GM18873 (cell line): Measurements from ENCODE around the gene UBTD1.
A peak's percentile ranks its signal among the peaks of the same experiment; 100 is the strongest.

Experiments used
- ATAC-seq: cut with Tn5 transposase; IDR thresholded peaks from one replicate; pipeline ENCODE4 v1.9.1; 2021; ENCODE audit warnings: mild to moderate bottlenecking, moderate library complexity, moderate number of reproducible peaks; ENCODE audit not compliant: unreplicated experiment, low FRiP score

UBTD1 gene

GRCh38 chr10:97481071-97481470 lies 17.7 kb upstream of the UBTD1 start:
- ATAC-seq = no peak

GRCh38 chr10:97482381-97482780 lies 16.3 kb upstream of the UBTD1 start:
- ATAC-seq = no peak

GRCh38 chr10:97483506-97483905 lies 15.2 kb upstream of the UBTD1 start:
- ATAC-seq = no peak

GRCh38 chr10:97483921-97484320 lies 14.8 kb upstream of the UBTD1 start:
- ATAC-seq = no peak

DNA sequence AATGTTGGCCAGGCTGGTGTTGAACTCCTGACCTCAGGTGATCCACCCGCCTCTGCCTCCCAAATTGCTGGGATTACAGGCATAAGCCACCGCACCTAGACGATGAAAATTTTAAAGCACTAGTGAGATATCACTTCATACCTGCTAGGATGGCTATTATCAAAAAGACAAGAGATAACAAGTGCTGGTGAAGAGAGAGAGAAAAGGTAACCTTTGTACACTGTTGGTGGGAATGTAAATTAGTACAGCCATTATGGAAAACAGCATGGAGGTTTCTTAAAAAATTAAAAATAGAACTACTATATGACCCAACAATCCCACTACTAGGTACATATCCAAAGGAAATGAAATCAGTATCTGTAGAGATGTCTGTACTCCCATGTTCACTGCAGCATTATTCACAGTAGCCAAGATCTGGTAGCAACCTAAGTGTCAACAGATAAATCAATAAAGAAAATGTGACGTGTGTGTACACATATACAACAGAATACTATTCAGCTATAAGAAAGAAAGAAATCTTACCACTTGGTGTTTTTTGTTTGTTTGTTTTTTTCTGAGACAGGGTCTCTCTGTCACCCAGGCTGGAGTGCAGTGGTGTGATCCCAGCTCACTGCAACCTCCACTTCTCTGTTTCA lies 13.0 kb upstream of the UBTD1 start:
- no peak for ATAC-seq

DNA sequence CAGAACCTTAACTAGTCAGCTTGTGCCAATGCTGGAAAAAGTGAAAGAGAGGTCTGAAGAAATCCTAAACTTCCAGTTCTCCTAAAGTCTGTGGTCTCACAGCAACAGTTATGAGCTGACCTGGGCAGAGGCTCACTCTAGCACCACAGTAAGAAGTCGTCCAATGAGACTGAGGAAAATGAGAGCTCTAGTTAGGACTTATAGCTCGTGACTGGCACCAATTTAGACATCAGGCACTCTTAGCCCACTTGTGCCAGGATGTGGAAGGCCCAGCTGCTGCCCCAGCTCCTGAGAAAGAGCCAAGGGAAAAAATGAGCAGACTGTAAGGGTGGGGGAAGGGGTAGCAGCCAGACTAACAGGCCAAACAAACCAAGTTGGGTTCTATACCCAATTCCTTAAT lies 8.1 kb upstream of the UBTD1 start:
- no peak for ATAC-seq

DNA sequence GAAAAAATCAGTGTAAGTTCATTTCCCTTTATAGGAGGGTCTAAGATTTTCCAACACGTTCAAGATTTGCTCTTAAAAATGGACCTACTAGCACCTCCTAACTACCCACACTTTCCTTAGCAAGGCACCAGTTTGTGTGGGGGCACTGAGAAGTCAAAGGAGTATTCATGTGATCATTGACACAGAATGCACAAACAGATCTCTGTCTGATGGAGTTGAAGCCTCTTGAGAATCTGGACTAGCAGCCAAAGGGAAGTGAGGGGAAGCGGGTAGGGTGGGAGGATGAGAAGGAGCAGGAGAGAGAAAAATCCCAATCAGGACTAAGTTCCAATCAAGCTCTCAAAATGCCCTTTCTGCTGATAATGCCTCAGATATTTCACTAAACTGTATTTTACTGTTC lies 4.6 kb upstream of the UBTD1 start:
- ATAC-seq = no peak

DNA sequence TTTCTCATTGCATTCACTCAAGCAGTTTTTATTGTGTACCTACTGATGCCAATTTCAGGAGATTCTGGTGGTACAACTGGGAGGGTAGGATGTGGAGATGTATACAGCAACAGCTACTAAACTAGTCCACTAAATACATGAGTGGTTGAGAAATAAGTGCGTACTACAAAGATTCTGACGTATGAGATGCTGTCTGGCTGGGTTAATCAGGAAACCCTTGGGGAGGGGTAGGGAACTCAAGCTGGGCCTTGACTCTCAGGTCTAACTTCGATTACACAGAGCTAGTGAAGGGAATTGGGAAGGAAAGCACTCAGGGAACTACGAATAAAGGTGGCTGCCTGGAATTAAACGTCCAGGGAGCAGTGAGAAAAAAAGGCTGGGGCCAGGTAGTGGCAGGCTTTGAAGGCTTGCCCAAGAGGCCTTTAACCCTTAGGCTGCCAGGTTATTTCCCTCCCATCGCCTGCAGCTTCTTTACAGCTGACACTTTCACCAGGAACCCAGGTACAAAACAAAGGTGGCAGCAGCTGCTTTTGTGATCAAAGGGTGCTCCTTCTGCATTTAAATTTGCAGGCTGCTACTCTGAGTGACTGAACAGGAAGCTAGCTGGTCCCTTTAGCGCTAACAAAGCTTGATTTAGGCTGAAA lies 3.7 kb upstream of the UBTD1 start:
- ATAC-seq = no peak

DNA sequence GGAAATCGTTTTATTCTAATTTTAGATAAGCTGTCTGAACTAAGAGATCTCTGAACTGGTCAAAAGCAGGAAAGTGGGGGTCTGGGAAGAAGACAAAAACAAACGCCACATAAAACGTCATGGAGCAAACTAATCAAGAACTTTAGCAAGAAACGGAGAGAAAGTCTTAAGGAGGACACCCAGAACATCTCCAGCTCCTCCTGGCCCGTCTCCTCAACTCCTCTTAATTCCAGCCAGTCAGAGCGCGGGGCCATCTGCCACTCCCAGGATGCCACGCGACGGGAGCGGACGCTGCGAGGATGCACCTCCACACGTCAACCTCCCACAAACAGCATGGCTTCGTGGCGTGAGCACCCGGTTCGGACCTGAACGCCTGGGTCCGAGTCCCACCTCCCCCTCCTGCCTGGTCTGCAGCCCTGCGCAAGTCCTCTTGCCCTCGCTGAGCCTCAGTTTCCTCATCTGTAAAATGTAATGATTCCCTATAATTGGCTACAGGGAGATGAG lies 1.1 kb upstream of the UBTD1 start:
- ATAC-seq = no peak

DNA sequence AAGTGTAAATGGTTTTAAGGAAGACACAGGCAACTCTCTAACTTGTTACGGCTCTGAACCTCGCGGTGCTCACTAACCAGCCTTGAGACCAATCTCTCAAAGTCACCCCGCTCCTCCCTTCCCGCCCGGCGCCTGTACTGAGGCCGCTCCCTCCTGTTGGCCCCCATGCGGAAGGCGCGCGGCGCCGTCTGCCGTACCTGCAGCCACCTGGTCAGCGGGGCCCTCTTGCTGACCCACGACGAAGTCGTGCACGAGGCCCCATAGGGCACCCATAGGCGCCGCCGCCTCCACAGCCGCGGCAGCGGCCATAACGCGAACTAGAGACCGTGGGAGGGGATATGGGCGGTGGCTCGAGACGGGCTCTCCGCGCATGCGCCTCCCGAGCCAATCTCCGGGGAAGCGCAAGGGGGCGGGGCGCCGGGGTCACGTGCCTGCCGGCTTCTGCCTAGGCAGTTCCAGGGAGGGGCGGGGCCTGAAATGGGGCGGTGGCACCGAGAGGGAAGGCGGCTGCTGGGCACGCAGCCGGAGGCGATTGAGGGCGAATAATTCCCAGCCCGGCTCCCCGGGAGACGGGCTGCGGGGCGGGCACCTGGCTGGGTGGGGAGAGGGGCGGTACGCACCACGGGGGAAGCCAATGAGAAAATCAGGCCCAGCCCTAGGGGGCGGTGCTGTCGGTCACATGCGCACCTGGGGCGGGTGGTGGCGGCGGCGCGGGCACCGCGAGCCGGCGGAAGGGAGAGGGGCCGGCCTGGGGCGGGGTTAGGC lies 466 bp upstream of the UBTD1 start, which contains the start of gene MMS19:
Gene MMS19 (minus strand): TSS at position 347 of the 765 bp plus-strand sequence. CDS start 38 bp downstream, at position 309.
- ATAC-seq = peak; percentile 80

DNA sequence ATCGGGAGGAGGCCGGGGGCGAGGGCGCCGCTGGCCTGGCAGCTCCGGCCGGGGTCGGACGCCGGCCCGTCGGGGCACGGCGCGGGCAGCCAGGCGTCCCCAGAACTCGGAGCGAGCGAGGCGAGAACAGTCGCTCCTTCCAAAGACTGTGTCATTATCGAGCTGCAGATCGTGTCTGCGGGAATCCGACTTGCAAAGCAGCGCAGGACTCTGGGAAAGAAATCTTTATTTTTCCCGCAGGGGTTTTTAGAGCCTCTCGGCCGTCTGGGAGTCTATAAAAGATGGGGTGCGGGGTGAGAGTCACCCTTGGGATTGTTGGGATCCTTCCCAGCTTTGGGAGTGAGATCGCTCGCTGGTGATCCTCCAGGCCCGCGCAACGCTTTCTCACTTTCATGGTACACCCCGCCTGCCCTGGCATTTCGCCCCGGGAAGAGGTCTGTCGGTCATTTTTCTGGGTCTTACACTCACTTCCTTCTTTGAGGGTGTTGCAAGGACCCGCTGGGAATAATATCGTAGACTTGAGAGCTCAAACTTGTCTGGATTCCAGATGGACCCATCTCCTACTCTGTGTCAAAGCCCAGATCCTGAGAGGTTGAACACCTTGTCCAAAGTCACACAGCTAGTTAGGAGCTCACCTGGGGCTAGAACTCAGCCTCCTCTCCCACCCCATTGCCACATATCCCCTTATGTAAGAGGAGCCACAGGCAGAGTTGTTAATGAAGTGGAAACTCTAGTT lies 1.0 kb downstream of the UBTD1 start:
- no peak for ATAC-seq

GRCh38 chr10:97500297-97500575 lies 1.5 kb downstream of the UBTD1 start:
- ATAC-seq = no peak

- no peak for ATAC-seq
Observed at GRCh38 chr10:97502916-97503315, 4.2 kb downstream of the UBTD1 start.

- ATAC-seq = no peak
Observed at GRCh38 chr10:97503406-97503805, 4.7 kb downstream of the UBTD1 start.

DNA sequence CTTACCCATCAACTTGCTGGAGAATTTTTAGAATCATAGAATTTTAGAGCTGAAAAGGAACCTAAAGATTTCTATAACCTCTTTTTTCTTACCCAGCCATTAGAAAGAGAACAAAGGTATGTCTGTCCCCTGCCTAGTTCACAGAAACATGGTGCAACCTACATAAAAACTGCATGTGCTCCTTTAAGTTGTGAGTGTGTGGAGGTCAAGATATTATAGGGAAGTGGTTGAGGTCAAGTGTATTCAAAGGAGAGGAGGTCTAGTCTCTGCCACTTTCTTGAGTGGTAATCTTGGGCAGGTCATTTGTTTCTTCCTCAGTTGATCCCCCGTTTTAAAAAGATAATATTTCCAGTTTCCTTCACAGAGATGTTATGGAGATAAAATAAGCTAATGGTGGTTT lies 6.4 kb downstream of the UBTD1 start:
- ATAC-seq = no peak

DNA sequence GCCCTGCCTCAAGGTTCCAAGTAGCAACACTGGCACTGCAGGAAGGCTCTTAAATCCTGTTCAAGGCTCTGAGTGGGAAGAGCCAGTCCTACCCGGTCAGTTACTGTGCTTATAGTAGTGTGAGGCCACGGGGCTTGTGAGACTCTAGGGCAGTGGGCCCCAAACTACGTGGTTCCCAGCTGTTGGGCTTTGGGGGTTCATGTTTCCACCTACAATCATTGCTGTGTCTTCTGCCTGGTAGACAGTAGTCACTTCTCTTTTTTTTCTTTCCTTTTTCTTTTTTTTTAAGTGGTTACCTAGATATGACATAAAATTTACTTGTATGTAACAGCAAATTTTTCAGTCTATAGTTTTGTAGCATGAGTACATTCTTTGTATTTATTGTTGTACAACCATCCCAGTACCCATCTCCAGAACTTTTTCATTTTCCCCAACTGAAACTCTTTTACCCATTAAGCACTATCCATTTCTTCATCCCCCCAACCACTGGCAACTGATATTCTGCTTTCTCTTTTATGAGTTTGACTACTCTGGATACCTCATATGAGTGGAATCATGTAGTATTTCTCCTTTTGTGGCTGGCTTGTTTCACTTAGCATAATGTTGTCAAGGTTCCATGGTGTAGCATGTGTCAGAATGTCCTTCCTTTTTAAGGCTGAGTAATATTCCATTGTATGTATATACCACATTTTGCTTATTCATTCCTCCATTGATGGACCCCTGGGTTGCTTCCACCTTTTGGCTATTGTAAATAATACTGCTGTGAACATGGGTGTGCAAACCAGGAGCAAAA lies 7.7 kb downstream of the UBTD1 start:
- ATAC-seq = no peak

- ATAC-seq = no peak
Observed at GRCh38 chr10:97508342-97508741, 9.6 kb downstream of the UBTD1 start.

DNA sequence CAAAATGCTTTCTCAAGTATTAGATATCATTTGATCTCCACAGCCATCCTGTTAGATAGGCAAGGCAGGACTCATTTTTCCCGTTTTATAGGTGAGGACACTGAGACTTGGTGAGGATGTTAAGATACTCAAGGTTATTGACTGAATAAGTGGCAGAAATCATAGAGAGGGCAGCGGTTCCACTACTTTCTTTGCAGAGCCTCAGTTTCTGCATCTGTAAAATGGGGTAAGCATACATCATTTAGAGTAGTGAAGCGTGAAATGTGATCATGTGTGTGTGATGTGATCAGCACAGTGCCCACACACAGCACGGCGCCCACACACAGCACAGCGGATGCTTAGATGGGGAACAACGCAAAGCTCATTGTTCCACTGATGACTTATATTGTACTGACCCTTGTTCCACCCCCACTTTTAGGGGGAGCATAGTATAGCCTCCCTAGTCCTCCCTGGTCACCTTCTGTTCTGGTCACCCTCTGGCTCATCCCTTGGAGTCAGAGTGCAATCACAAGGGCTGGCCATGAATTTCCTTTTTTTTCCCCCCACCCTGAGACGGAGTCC lies 10.5 kb downstream of the UBTD1 start:
- ATAC-seq = no peak

- no peak for ATAC-seq
Observed at GRCh38 chr10:97510686-97511085, 12.0 kb downstream of the UBTD1 start.
